ENCODE measurements around the gene KDM2A. TPM values are rescaled to one million over a fixed set of nuclear protein-coding genes. Genes with fewer than 3 reads are reported as not detected.

KDM2A gene
- total RNA-seq, 4 donors from 2014 or later, result 44.9 to 69.5 (median 51.4) TPM

- 100% methylated on average over 2 of the region's 2 CpGs for WGBS
These were observed 35.7 kb downstream of the KDM2A start for GRCh38 chr11:67154726-67155125.

DNA sequence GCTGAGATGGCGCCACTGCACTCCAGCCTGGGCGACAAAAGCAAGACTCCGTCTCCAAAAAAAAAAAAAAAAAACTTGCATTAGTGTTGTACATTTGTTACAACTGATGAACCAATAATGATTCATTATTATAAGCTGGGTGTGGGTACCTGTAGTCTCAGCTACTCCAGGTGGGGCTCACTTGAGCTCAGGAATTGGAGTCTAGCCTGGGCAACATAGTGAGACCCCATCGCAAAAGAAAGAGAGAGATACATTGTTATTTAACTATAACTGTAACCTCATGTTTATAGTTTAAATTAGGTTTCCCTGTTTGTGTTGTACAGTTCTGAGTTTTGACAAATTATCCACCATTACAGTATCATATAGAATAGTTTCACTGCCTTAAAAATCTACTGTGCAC lies 38.6 kb downstream of the KDM2A start:
- 89% methylated on average over 4 of the region's 4 CpGs for WGBS
- intact Hi-C loops (cut with DNase I), result no loop called here
- Histone ChIP-seq H3K4me3 (no peak overlapping the region), H3K4me1 (peaks cover 0 to 38% (median 31%) of the 10 kb centered on the region in 4 donors), H3K36me3 (peaks cover 0 to 7% (median 0%) of the 10 kb centered on the region in 4 donors), H3K27me3 (no peaks in the 10 kb centered on the region), H3K27ac (replicated peaks in 1 of 4) (no peak overlapping the region), H3K9me3 (no peaks in the 10 kb centered on the region)
- no peak for TF ChIP-seq EP300 (IDR thresholded peaks at IDR 0.05)
- no peak for TF ChIP-seq POLR2A (IDR thresholded peaks at IDR 0.05; ENCODE audit: low read depth)
- TF ChIP-seq, protein P1, sequence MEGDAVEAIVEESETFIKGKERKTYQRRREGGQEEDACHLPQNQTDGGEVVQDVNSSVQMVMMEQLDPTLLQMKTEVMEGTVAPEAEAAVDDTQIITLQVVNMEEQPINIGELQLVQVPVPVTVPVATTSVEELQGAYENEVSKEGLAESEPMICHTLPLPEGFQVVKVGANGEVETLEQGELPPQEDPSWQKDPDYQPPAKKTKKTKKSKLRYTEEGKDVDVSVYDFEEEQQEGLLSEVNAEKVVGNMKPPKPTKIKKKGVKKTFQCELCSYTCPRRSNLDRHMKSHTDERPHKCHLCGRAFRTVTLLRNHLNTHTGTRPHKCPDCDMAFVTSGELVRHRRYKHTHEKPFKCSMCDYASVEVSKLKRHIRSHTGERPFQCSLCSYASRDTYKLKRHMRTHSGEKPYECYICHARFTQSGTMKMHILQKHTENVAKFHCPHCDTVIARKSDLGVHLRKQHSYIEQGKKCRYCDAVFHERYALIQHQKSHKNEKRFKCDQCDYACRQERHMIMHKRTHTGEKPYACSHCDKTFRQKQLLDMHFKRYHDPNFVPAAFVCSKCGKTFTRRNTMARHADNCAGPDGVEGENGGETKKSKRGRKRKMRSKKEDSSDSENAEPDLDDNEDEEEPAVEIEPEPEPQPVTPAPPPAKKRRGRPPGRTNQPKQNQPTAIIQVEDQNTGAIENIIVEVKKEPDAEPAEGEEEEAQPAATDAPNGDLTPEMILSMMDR (IDR thresholded peaks at IDR 0.05), result no peak
- TF ChIP-seq POLR2AphosphoS5 (IDR thresholded peaks at IDR 0.05), result no peak
- no peak for DNase-seq (ENCODE audit: extremely low spot score)

More at GRCh38 chr11:67154726-67155125, 35.7 kb downstream of the KDM2A start:
- no peak for TF ChIP-seq EP300 (IDR thresholded peaks at IDR 0.05)
- TF ChIP-seq, protein P1 (IDR thresholded peaks at IDR 0.05), result no peak
- no peak for TF ChIP-seq POLR2A (IDR thresholded peaks at IDR 0.05; ENCODE audit: low read depth)
- no peak for TF ChIP-seq POLR2AphosphoS5 (IDR thresholded peaks at IDR 0.05)
- Histone ChIP-seq H3K27ac (replicated peaks in 1 of 4) (no peak overlapping the region), H3K27me3 (no peaks in the 10 kb centered on the region), H3K9me3 (no peaks in the 10 kb centered on the region), H3K4me3 (no peak overlapping the region), H3K4me1 (peaks cover 0 to 14% (median 5%) of the 10 kb centered on the region in 4 donors), H3K36me3 (peaks cover 11 to 35% (median 24%) of the 10 kb centered on the region in 4 donors)
- intact Hi-C loops (cut with DNase I), result no loop called here
- no peak for DNase-seq (ENCODE audit: extremely low spot score)

GRCh38 chr11:67158221-67158620 lies 39.2 kb downstream of the KDM2A start:
- Histone ChIP-seq H3K9me3 (no peaks in the 10 kb centered on the region), H3K27ac (replicated peaks in 1 of 4) (no peak overlapping the region), H3K27me3 (no peaks in the 10 kb centered on the region), H3K4me1 (peaks cover 0 to 39% (median 31%) of the 10 kb centered on the region in 4 donors), H3K4me3 (no peak overlapping the region), H3K36me3 (peaks cover 0 to 3% (median 0%) of the 10 kb centered on the region in 4 donors)
- intact Hi-C loops (cut with DNase I), result no loop called here
- WGBS, result 57% methylated on average over 2 of the region's 2 CpGs
- TF ChIP-seq POLR2AphosphoS5 (IDR thresholded peaks at IDR 0.05) (no peak), EP300 (IDR thresholded peaks at IDR 0.05) (no peak), POLR2A (IDR thresholded peaks at IDR 0.05; ENCODE audit: low read depth) (no peak)
- TF ChIP-seq, protein P1 (IDR thresholded peaks at IDR 0.05), result no peak
- DNase-seq (ENCODE audit: extremely low spot score), result no peak

GRCh38 chr11:67160045-67160444 lies 41.0 kb downstream of the KDM2A start:
- no peak overlapping the region for H3K4me3 ChIP-seq
- intact Hi-C loops (cut with DNase I), result no loop called here
- H3K36me3 ChIP-seq, result peaks cover 0 to 5% (median 0%) of the 10 kb centered on the region in 4 donors
- no peak for DNase-seq (ENCODE audit: extremely low spot score)
- no peaks in the 10 kb centered on the region for H3K27me3 ChIP-seq
- TF ChIP-seq, protein P1 (IDR thresholded peaks at IDR 0.05), result no peak
- no peak for TF ChIP-seq POLR2AphosphoS5 (IDR thresholded peaks at IDR 0.05)
- no peak for TF ChIP-seq POLR2A (IDR thresholded peaks at IDR 0.05; ENCODE audit: low read depth)
- no peak for TF ChIP-seq EP300 (IDR thresholded peaks at IDR 0.05)
- H3K27ac ChIP-seq (replicated peaks in 1 of 4), result no peak overlapping the region
- H3K9me3 ChIP-seq, result no peaks in the 10 kb centered on the region
- peaks cover 0 to 46% (median 32%) of the 10 kb centered on the region in 4 donors for H3K4me1 ChIP-seq
- 80% methylated on average over 2 of the region's 2 CpGs for WGBS
